ENCODE measurements around the gene TRIM40.

GRCh38 chr6:30092852-30093543 lies 42.9 kb upstream of the TRIM40 start:
- TF ChIP-seq, protein P1, sequence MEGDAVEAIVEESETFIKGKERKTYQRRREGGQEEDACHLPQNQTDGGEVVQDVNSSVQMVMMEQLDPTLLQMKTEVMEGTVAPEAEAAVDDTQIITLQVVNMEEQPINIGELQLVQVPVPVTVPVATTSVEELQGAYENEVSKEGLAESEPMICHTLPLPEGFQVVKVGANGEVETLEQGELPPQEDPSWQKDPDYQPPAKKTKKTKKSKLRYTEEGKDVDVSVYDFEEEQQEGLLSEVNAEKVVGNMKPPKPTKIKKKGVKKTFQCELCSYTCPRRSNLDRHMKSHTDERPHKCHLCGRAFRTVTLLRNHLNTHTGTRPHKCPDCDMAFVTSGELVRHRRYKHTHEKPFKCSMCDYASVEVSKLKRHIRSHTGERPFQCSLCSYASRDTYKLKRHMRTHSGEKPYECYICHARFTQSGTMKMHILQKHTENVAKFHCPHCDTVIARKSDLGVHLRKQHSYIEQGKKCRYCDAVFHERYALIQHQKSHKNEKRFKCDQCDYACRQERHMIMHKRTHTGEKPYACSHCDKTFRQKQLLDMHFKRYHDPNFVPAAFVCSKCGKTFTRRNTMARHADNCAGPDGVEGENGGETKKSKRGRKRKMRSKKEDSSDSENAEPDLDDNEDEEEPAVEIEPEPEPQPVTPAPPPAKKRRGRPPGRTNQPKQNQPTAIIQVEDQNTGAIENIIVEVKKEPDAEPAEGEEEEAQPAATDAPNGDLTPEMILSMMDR (IDR thresholded peaks at IDR 0.05), result no peak
- no peak for TF ChIP-seq POLR2AphosphoS5 (IDR thresholded peaks at IDR 0.05; ENCODE audit: insufficient read depth in 1 of 2, low read depth in 1 of 2)

Data from vagina (tissue), 2 donors.